B cell (primary cell): ENCODE data around the gene RBP3. TPM values are rescaled to one million over a fixed set of nuclear protein-coding genes. Genes with fewer than 3 reads are reported as not detected.

Experiments used
- ATAC-seq: fragments of 200-7000 bp; cut with Tn5 transposase; one replicate; pipeline ENCODE4 v1.10.0; 2021; ENCODE audit warnings: low read depth, mild to moderate bottlenecking, moderate number of reproducible peaks, moderate library complexity
- CTCF ChIA-PET: fragments of 350-600 bp; sonication (Branson Sonifier 250); formaldehyde crosslinking; loops from one replicate; lab custom pipeline; 2021; ENCODE audit warnings: antibody characterized with exemption, inconsistent platforms; lab: Charles Lee
- POLR2A ChIA-PET: fragments of 350-600 bp; sonication (Branson Sonifier 250); formaldehyde crosslinking; loops from one replicate; lab custom pipeline; 2021; ENCODE audit warnings: antibody characterized with exemption; lab: Charles Lee
- DNase-seq: peaks from one replicate; pipeline ENCODE4 v3.0.0; 2013
- H2AFZ ChIP-seq: 2 replicates; pipeline ENCODE4 v1.6.1; 2012; ENCODE audit warnings: mild to moderate bottlenecking, low read depth, low read length; ENCODE audit not compliant: insufficient read depth, poor library complexity, severe bottlenecking
- H3K27ac ChIP-seq, 2 donors: 1 replicate in 1 of 2; 2 replicates in 1 of 2; pipeline ENCODE4 v1.5.1; 2012 to 2013; ENCODE audit warnings: low read length in 2 of 2, mild to moderate bottlenecking in 2 of 2, moderate library complexity in 1 of 2
- H3K27me3 ChIP-seq, 4 experiments: fragments of 200-600 bp in 1 of 4; sonication (generic) in 1 of 4; replicated peaks in 1 of 4; 1 replicate in 2 of 4; 2 replicates in 2 of 4; pipeline versions ENCODE4 v1.6.1 to v1.7.0; 2013 to 2016; ENCODE audit warnings: low read length in 3 of 4, mild to moderate bottlenecking in 2 of 4, mixed read lengths in 1 of 4, moderate library complexity in 1 of 4; ENCODE audit not compliant: insufficient read depth in 4 of 4, control insufficient read depth in 3 of 4; ENCODE audit errors: control extremely low read depth in 1 of 4
- H3K36me3 ChIP-seq, 2 experiments: replicated peaks in 1 of 2; 1 replicate in 1 of 2; 2 replicates in 1 of 2; pipeline versions ENCODE4 v1.6.1 to v1.7.1; 2013; ENCODE audit warnings: low read length in 1 of 2; ENCODE audit not compliant: insufficient read depth in 2 of 2, control insufficient read depth in 1 of 2; ENCODE audit errors: control extremely low read depth in 1 of 2, extremely low read depth in 1 of 2
- H3K4me1 ChIP-seq, 2 donors: fragments of 200-600 bp in 1 of 2; sonication (generic) in 1 of 2; 1 replicate in 1 of 2; 2 replicates in 1 of 2; pipeline versions ENCODE4 v1.5.1 to v1.6.1; 2013 to 2017; ENCODE audit warnings: low read length in 2 of 2; ENCODE audit not compliant: control insufficient read depth in 2 of 2, insufficient read depth in 2 of 2
- H3K4me2 ChIP-seq: replicated peaks from 2 replicates; pipeline ENCODE3; 2012; ENCODE audit warnings: mild to moderate bottlenecking, low read depth, low read length; ENCODE audit not compliant: poor library complexity, severe bottlenecking
- H3K4me3 ChIP-seq, 5 experiments: fragments of 200-600 bp in 1 of 5; sonication (generic) in 1 of 5; 1 replicate in 3 of 5; 2 replicates in 2 of 5; pipeline versions ENCODE4 v1.5.1 to v1.7.0; 2011 to 2016; ENCODE audit warnings: low read length in 4 of 5, mild to moderate bottlenecking in 4 of 5, low read depth in 2 of 5, control low read depth in 1 of 5, moderate library complexity in 1 of 5; ENCODE audit not compliant: insufficient read depth in 1 of 5; ENCODE audit errors: control extremely low read depth in 1 of 5, extremely low read depth in 1 of 5
- H3K79me2 ChIP-seq: fragments of 200-600 bp; sonication (generic); one replicate; pipeline ENCODE4 v1.6.0; 2016; ENCODE audit warnings: low read length; ENCODE audit not compliant: control insufficient read depth, insufficient read depth
- H3K9ac ChIP-seq: fragments of 200-600 bp; sonication (generic); 2 replicates; pipeline ENCODE4 v1.6.1; 2017; ENCODE audit warnings: mild to moderate bottlenecking, low read length, moderate library complexity
- H3K9me3 ChIP-seq, 3 donors: one replicate each; pipeline versions ENCODE4 v1.6.1 to v1.7.1; 2013; ENCODE audit warnings: low read length in 2 of 3; ENCODE audit not compliant: control insufficient read depth in 2 of 3, insufficient read depth in 1 of 3; ENCODE audit errors: control extremely low read depth in 1 of 3
- H4K20me1 ChIP-seq: 2 replicates; pipeline ENCODE4 v1.6.0; 2012; ENCODE audit warnings: mild to moderate bottlenecking, low read length; ENCODE audit not compliant: insufficient read depth, control insufficient read depth, poor library complexity, severe bottlenecking
- H3K27ac Mint-ChIP-seq: one replicate; pipeline ENCODE4 v1.8.0; 2021; ENCODE audit warnings: mixed read lengths
- H3K27me3 Mint-ChIP-seq: one replicate; pipeline ENCODE4 v1.8.0; 2021; ENCODE audit warnings: mixed read lengths
- H3K4me1 Mint-ChIP-seq: one replicate; pipeline ENCODE4 v1.8.0; 2021; ENCODE audit warnings: mixed read lengths
- H3K4me3 Mint-ChIP-seq: one replicate; pipeline ENCODE4 v1.8.0; 2021; ENCODE audit warnings: mixed read lengths
- H3K9me3 Mint-ChIP-seq: one replicate; pipeline ENCODE4 v1.8.0; 2022; ENCODE audit warnings: mixed read lengths; ENCODE audit not compliant: insufficient read depth
- EZH2 ChIP-seq: IDR thresholded peaks from 2 replicates; pipeline ENCODE4 v1.6.1; 2012; ENCODE audit warnings: borderline replicate concordance, low read depth, mild to moderate bottlenecking, moderate library complexity, low read length; ENCODE audit not compliant: insufficient read depth, poor library complexity, severe bottlenecking
- WGBS: methylation state at CpG from one replicate; pipeline ENCODE4 v1.1.5; 2013; ENCODE audit warnings: missing lambda C conversion rate; ENCODE audit not compliant: insufficient coverage; 5-methylcytosine and 5-hydroxymethylcytosine counted together
- intact Hi-C: fragments of 100-400 bp; cut with micrococcal nuclease; formaldehyde crosslinking; loops from one replicate; pipeline ENCODE4 v1.10.0; 2022
- polyA minus RNA-seq: library from RNA; depleted of rRNA, polyadenylated mRNA; stranded (reverse); fragments of >200 nt; gene quantifications from 2 replicates; pipeline ENCODE4 v1.2.3, GENCODE V29; 2012
- polyA plus RNA-seq: library from polyadenylated mRNA; depleted of rRNA; stranded (reverse); fragments of >200 nt; gene quantifications from 2 replicates; pipeline ENCODE4 v1.2.3, GENCODE V29; 2012
- total RNA-seq, 2 donors: library from RNA; stranded (reverse); fragments of 120-200 nt in 1 of 2; gene quantifications; 1 replicate in 1 of 2; 2 replicates in 1 of 2; pipeline versions ENCODE4 v1.2.3 to v1.2.4, GENCODE V29; 2013 to 2022
- TF ChIP-seq, protein P1 (sequence below): fragments of 200-600 bp; IDR thresholded peaks from one replicate; pipeline ENCODE4 v1.8.0; 2022; ENCODE audit warnings: antibody characterized with exemption, mild to moderate bottlenecking

RBP3 gene
- total RNA-seq (not detected in 2 replicates), polyA plus RNA-seq (not detected in 2 replicates), polyA minus RNA-seq (not detected in 2 replicates)
- not detected for total RNA-seq (2013)

DNA sequence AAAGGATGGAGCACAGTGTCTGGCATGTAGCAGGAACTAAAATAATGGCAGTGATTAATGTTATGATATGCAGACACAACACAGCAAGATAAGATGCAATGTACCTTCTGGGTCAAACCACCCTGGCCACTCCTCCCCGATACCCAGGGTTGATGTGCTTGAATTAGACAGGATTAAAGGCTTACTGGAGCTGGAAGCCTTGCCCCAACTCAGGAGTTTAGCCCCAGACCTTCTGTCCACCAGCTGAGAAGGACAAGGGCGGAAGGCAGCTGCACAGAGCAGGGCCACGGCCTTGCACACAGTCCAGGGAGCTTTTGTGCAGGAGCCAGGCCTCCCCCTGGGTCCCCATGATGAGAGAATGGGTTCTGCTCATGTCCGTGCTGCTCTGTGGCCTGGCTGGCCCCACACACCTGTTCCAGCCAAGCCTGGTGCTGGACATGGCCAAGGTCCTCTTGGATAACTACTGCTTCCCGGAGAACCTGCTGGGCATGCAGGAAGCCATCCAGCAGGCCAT lies at the start of gene RBP3:
RBP3 (plus strand) TSS at position 226 of the 514 bp plus-strand sequence; CDS start at position 348, 122 bp downstream.
- TF ChIP-seq, protein P1, sequence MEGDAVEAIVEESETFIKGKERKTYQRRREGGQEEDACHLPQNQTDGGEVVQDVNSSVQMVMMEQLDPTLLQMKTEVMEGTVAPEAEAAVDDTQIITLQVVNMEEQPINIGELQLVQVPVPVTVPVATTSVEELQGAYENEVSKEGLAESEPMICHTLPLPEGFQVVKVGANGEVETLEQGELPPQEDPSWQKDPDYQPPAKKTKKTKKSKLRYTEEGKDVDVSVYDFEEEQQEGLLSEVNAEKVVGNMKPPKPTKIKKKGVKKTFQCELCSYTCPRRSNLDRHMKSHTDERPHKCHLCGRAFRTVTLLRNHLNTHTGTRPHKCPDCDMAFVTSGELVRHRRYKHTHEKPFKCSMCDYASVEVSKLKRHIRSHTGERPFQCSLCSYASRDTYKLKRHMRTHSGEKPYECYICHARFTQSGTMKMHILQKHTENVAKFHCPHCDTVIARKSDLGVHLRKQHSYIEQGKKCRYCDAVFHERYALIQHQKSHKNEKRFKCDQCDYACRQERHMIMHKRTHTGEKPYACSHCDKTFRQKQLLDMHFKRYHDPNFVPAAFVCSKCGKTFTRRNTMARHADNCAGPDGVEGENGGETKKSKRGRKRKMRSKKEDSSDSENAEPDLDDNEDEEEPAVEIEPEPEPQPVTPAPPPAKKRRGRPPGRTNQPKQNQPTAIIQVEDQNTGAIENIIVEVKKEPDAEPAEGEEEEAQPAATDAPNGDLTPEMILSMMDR, result no peak
- TF ChIP-seq EZH2, result no peak
- Mint-ChIP-seq H3K27me3 (no peaks in the 10 kb centered on the region), H3K4me3 (no peak within 1 kb of the TSS), H3K9me3 (no peaks in the 10 kb centered on the region), H3K4me1 (no peaks in the 10 kb centered on the region), H3K27ac (no peak within 1 kb of the TSS)
- intact Hi-C loops, result no loop called here
- no peak for ATAC-seq
- ChIA-PET POLR2A (no interaction called here), CTCF (no interaction called here)
- no peak for DNase-seq
- H3K4me3 ChIP-seq, result no peak within 1 kb of the TSS
- H3K4me1 ChIP-seq, result no peaks in the 10 kb centered on the region
- 86% methylated on average over 5 of the region's 5 CpGs for WGBS
- no peak within 1 kb of the TSS for H3K27ac ChIP-seq
- no peaks in the 10 kb centered on the region for H3K36me3 ChIP-seq
- no peaks in the 10 kb centered on the region for H3K9me3 ChIP-seq
- no peak within 1 kb of the TSS for H3K9ac ChIP-seq
- no peaks in the 10 kb centered on the region for H3K79me2 ChIP-seq
- H3K27me3 ChIP-seq, result no peaks in the 10 kb centered on the region
- H4K20me1 ChIP-seq, result no peaks in the 10 kb centered on the region
- H2AFZ ChIP-seq, result no peak within 1 kb of the TSS
- no peak within 1 kb of the TSS for H3K4me2 ChIP-seq

DNA sequence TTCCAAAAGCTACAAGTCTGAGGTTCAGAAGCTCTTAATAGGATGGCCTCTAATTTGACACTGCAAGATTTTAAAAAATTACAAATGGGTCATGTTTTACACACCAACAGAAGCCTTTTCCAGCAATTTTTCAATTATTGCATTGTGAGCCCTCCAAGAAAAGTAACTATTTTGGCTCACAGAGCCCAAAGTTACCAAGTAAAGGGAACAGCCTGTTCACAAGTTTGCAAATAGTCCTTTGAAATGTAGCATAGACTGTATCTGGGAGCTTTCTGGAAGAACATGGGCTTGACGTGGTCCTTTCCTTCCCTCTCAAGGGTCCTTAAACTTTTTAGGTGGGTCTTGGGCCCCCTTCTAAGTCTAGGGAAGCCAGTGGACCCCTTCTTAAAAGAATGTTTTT lies 49.4 kb upstream of the RBP3 start:
- Histone ChIP-seq H4K20me1 (no peaks in the 10 kb centered on the region), H3K9me3 (no peaks in the 10 kb centered on the region), H3K27me3 (peaks cover 0 to 25% (median 9%) of the 10 kb centered on the region in 4 experiments), H2AFZ (no peak overlapping the region), H3K4me3 (no peak overlapping the region), H3K36me3 (no peaks in the 10 kb centered on the region), H3K79me2 (no peaks in the 10 kb centered on the region), H3K27ac (no peak overlapping the region), H3K4me2 (no peak overlapping the region), H3K4me1 (peaks cover 0 to 6% of the 10 kb centered on the region in 2 donors), H3K9ac (no peak overlapping the region)
- TF ChIP-seq EZH2, result no peak
- TF ChIP-seq, protein P1, result no peak
- peaks cover 3% of the 10 kb centered on the region for H3K4me1 Mint-ChIP-seq
- ChIA-PET POLR2A (no interaction called here), CTCF (interaction anchor here (1.3 to 2.5 kb wide), 2 partner anchors 13 to 14 kb away, joined by 5 to 6 read pairs; no protein-coding TSS in a partner anchor)
- peaks cover 58% of the 10 kb centered on the region for H3K27me3 Mint-ChIP-seq
- H3K9me3 Mint-ChIP-seq, result no peaks in the 10 kb centered on the region
- WGBS, result 80% methylated on average over 1 of the region's 1 CpG
- no peak overlapping the region for H3K4me3 Mint-ChIP-seq
- ATAC-seq, result no peak
- intact Hi-C loops, result no loop called here
- H3K27ac Mint-ChIP-seq, result no peak overlapping the region
- no peak for DNase-seq
